ENCODE measurements around the gene ZBTB11. TPM values are rescaled to one million over a fixed set of nuclear protein-coding genes. Genes with fewer than 3 reads are reported as not detected.

The ZBTB11 gene
- total and polyA plus RNA-seq, 2 experiments from 2014 or later = 7.7 to 22.4 TPM

DNA sequence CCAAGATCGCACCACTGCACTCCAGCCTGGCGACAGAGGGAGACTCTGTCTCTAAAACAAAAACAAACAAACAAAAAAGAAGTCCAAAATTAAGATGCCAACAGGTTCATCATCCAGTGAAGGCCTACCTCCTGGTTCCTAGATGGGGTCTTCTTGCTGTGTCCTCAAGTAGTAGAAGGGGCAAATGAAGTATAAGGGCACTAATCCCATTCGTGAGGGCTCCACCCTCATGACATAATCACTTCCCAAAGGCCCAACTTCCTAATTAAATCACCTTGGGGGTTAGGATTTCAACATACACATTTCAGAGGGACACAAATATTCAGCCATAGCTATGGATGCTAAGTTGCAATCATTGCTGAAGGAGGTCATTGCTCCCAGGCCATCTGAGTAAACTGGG is 57.2 kb downstream of the ZBTB11 start:
- H4K20me1 ChIP-seq (replicated peaks; ENCODE audit: insufficient read depth) = no peaks in the 10 kb centered on the region
- Mint-ChIP-seq H3K4me3 (no peak overlapping the region), H3K4me1 (no peaks in the 10 kb centered on the region), H3K27ac (no peak overlapping the region), H3K9me3 (peaks cover 20% of the 10 kb centered on the region), H3K36me3 (ENCODE audit: low read depth) (peaks cover 10% of the 10 kb centered on the region), H3K27me3 (ENCODE audit: insufficient read depth, low read depth, poor library complexity) (peaks cover 9% of the 10 kb centered on the region)
- no peak overlapping the region for H3K4me3 ChIP-seq
- DNase-seq (ENCODE audit: low spot score) = no peak
- no peaks in the 10 kb centered on the region for H3K27me3 ChIP-seq (ENCODE audit: insufficient read depth)
- TF ChIP-seq NANOG (IDR thresholded peaks at IDR 0.05; ENCODE audit: borderline replicate concordance) (no peak), EZH2 (IDR thresholded peaks at IDR 0.05; ENCODE audit: low read depth, unreplicated experiment) (no peak), POLR2AphosphoS5 (IDR thresholded peaks at IDR 0.05; ENCODE audit: low read depth) (no peak), STAT1 (IDR thresholded peaks at IDR 0.05; ENCODE audit: unreplicated experiment) (no peak), JUNB (IDR thresholded peaks at IDR 0.05; ENCODE audit: unreplicated experiment) (no peak), CREB1 (CRISPR knock-in tag; IDR thresholded peaks at IDR 0.05; ENCODE audit: low read depth) (no peak), ZNF331 (CRISPR knock-in tag; IDR thresholded peaks at IDR 0.05; ENCODE audit: low read depth) (no peak), EZH2phosphoT487 (IDR thresholded peaks at IDR 0.05; ENCODE audit: unreplicated experiment) (no peak), ZNF114 (CRISPR knock-in tag; IDR thresholded peaks at IDR 0.05) (no peak)
- TF ChIP-seq, protein P1, sequence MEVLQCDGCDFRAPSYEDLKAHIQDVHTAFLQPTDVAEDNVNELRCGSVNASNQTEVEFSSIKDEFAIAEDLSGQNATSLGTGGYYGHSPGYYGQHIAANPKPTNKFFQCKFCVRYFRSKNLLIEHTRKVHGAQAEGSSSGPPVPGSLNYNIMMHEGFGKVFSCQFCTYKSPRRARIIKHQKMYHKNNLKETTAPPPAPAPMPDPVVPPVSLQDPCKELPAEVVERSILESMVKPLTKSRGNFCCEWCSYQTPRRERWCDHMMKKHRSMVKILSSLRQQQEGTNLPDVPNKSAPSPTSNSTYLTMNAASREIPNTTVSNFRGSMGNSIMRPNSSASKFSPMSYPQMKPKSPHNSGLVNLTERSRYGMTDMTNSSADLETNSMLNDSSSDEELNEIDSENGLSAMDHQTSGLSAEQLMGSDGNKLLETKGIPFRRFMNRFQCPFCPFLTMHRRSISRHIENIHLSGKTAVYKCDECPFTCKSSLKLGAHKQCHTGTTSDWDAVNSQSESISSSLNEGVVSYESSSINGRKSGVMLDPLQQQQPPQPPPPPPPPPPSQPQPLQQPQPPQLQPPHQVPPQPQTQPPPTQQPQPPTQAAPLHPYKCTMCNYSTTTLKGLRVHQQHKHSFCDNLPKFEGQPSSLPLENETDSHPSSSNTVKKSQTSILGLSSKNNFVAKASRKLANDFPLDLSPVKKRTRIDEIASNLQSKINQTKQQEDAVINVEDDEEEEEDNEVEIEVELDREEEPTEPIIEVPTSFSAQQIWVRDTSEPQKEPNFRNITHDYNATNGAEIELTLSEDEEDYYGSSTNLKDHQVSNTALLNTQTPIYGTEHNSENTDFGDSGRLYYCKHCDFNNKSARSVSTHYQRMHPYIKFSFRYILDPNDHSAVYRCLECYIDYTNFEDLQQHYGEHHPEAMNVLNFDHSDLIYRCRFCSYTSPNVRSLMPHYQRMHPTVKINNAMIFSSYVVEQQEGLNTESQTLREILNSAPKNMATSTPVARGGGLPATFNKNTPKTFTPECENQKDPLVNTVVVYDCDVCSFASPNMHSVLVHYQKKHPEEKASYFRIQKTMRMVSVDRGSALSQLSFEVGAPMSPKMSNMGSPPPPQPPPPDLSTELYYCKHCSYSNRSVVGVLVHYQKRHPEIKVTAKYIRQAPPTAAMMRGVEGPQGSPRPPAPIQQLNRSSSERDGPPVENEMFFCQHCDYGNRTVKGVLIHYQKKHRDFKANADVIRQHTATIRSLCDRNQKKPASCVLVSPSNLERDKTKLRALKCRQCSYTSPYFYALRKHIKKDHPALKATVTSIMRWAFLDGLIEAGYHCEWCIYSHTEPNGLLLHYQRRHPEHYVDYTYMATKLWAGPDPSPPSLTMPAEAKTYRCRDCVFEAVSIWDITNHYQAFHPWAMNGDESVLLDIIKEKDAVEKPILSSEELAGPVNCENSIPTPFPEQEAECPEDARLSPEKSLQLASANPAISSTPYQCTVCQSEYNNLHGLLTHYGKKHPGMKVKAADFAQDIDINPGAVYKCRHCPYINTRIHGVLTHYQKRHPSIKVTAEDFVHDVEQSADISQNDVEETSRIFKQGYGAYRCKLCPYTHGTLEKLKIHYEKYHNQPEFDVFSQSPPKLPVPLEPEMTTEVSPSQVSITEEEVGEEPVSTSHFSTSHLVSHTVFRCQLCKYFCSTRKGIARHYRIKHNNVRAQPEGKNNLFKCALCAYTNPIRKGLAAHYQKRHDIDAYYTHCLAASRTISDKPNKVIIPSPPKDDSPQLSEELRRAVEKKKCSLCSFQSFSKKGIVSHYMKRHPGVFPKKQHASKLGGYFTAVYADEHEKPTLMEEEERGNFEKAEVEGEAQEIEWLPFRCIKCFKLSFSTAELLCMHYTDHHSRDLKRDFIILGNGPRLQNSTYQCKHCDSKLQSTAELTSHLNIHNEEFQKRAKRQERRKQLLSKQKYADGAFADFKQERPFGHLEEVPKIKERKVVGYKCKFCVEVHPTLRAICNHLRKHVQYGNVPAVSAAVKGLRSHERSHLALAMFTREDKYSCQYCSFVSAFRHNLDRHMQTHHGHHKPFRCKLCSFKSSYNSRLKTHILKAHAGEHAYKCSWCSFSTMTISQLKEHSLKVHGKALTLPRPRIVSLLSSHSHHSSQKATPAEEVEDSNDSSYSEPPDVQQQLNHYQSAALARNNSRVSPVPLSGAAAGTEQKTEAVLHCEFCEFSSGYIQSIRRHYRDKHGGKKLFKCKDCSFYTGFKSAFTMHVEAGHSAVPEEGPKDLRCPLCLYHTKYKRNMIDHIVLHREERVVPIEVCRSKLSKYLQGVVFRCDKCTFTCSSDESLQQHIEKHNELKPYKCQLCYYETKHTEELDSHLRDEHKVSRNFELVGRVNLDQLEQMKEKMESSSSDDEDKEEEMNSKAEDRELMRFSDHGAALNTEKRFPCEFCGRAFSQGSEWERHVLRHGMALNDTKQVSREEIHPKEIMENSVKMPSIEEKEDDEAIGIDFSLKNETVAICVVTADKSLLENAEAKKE (CRISPR knock-in tag; IDR thresholded peaks at IDR 0.05) = no peak
- TF ChIP-seq, protein P2, sequence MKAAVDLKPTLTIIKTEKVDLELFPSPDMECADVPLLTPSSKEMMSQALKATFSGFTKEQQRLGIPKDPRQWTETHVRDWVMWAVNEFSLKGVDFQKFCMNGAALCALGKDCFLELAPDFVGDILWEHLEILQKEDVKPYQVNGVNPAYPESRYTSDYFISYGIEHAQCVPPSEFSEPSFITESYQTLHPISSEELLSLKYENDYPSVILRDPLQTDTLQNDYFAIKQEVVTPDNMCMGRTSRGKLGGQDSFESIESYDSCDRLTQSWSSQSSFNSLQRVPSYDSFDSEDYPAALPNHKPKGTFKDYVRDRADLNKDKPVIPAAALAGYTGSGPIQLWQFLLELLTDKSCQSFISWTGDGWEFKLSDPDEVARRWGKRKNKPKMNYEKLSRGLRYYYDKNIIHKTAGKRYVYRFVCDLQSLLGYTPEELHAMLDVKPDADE (IDR thresholded peaks at IDR 0.05) = no peak
- TF ChIP-seq, protein P3, sequence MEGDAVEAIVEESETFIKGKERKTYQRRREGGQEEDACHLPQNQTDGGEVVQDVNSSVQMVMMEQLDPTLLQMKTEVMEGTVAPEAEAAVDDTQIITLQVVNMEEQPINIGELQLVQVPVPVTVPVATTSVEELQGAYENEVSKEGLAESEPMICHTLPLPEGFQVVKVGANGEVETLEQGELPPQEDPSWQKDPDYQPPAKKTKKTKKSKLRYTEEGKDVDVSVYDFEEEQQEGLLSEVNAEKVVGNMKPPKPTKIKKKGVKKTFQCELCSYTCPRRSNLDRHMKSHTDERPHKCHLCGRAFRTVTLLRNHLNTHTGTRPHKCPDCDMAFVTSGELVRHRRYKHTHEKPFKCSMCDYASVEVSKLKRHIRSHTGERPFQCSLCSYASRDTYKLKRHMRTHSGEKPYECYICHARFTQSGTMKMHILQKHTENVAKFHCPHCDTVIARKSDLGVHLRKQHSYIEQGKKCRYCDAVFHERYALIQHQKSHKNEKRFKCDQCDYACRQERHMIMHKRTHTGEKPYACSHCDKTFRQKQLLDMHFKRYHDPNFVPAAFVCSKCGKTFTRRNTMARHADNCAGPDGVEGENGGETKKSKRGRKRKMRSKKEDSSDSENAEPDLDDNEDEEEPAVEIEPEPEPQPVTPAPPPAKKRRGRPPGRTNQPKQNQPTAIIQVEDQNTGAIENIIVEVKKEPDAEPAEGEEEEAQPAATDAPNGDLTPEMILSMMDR (conservative IDR thresholded peaks at IDR 0.05; ENCODE audit: low read depth in 2 of 2) = no peak
- TF ChIP-seq, protein P4, sequence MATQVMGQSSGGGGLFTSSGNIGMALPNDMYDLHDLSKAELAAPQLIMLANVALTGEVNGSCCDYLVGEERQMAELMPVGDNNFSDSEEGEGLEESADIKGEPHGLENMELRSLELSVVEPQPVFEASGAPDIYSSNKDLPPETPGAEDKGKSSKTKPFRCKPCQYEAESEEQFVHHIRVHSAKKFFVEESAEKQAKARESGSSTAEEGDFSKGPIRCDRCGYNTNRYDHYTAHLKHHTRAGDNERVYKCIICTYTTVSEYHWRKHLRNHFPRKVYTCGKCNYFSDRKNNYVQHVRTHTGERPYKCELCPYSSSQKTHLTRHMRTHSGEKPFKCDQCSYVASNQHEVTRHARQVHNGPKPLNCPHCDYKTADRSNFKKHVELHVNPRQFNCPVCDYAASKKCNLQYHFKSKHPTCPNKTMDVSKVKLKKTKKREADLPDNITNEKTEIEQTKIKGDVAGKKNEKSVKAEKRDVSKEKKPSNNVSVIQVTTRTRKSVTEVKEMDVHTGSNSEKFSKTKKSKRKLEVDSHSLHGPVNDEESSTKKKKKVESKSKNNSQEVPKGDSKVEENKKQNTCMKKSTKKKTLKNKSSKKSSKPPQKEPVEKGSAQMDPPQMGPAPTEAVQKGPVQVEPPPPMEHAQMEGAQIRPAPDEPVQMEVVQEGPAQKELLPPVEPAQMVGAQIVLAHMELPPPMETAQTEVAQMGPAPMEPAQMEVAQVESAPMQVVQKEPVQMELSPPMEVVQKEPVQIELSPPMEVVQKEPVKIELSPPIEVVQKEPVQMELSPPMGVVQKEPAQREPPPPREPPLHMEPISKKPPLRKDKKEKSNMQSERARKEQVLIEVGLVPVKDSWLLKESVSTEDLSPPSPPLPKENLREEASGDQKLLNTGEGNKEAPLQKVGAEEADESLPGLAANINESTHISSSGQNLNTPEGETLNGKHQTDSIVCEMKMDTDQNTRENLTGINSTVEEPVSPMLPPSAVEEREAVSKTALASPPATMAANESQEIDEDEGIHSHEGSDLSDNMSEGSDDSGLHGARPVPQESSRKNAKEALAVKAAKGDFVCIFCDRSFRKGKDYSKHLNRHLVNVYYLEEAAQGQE (IDR thresholded peaks at IDR 0.05; ENCODE audit: unreplicated experiment) = no peak
- no peaks in the 10 kb centered on the region for H3F3A ChIP-seq (replicated peaks; ENCODE audit: low read depth)
- no peak for ATAC-seq
- H3K4me1 ChIP-seq (ENCODE audit: insufficient read depth) = no peaks in the 10 kb centered on the region
- peaks cover 3% of the 10 kb centered on the region; the same call in 1 of the 2 replicates for H3K9me2 ChIP-seq (ENCODE audit: insufficient read depth)
- H3K27ac ChIP-seq (ENCODE audit: low read depth) = no peak overlapping the region
- H3K79me2 ChIP-seq (replicated peaks; ENCODE audit: insufficient read depth) = no peaks in the 10 kb centered on the region
- H3K4me2 ChIP-seq = no peak overlapping the region
- no peak overlapping the region for H2AFZ ChIP-seq
- no peaks in the 10 kb centered on the region; the same call in 1 of the 2 replicates for H3K36me3 ChIP-seq (ENCODE audit: insufficient read depth)

Measured in GM23338 (cell line).